AML-193 (cell line): Measurements from ENCODE around the gene PDPN.
"Not testable (repeated sequence)": the region's sequence is repeated elsewhere in the genome, so short reads cannot be mapped to it uniquely, and the experiment has no call there.

ENCODE experiments used
- DNase-seq, 2 experiments: peaks; one replicate each; lab custom pipeline; 2025; lab: John Stamatoyannopoulos, UW

Gene PDPN, protein sequence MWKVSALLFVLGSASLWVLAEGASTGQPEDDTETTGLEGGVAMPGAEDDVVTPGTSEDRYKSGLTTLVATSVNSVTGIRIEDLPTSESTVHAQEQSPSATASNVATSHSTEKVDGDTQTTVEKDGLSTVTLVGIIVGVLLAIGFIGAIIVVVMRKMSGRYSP

DNA sequence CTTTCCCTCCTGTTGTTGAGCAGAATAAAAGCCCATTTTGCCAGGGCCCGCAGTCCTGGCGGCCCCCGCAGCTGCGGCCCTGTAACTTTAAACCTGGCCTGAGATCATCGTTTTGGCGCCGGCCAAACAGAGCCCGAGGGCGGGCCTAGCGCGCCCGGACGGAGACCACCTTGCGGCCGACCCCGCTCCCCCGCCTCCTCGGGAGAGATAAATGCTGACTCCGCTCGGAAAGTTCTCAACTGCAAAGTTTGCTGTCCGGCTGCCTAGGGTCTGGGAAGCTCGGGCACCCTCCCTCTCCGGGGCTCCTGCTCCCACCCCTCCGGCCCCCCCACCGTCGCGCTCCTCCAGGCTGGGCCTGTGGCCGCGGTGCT lies at the start of gene PDPN:
Gene PDPN (plus strand): TSS at position 238 of the 371 bp plus-strand sequence. CDS start 202 bp downstream, outside the sequence.
- no peak for DNase-seq

DNA sequence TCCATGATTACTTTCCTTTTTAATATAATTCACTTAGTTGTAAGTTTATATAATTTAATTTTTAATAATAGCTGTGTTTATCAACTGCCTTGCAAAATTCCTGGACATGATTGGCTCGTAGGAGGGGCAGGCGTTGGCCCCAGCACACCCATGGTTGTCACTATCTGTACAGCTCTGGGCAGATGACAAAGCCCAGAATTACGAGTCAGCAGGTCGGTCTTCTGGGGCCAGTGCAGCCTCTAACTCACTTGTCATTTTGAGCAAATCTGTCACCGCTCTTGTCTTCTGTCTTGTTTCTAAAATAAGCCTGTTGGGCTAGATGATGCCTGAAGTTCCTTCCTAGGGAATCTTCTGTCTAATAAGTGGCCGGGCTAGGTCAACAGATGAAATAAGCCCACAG lies 48.4 kb upstream of the PDPN start:
- no peak for DNase-seq

GRCh38 chr1:13536571-13536970 lies 47.1 kb upstream of the PDPN start:
- DNase-seq = no peak

DNA sequence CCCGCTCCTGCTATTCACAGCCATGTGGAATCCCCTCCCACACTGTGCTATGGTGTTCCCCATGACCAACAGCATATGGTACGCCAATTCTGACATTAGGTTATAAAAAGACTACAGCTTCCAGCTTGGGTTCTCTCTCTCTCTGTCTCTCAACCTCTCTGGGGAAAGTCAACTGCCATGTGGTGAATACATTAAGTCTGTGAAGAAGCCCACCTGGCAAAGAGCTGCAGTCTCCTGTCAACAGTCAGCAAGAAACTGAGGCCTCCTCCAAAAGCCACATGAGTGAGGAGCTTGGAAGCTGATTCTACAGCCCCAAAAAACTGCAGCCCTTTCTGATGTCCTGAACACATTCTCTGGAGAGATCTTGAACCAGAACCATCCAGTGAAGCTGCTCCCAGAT lies 44.8 kb upstream of the PDPN start:
- no peak for DNase-seq

DNA sequence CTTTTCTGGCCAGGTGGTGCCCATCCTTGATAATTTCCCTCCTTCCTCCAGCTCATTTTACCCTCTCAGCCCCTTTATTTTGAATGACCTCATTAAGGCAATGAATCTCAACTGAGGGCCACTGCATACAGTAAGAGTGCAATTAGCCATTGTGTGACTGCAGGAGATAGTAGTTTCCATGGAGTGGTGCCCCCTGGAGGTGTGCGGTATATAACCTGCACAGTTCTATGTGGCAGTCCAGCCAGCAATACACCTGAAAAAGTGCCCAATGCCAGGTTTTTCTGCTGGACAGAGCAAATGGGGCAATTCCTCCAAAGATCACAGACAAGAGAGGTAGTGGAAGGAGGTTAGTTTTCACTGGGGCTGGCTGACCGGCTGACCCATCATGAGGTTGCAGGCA lies 43.9 kb upstream of the PDPN start:
- DNase-seq = no peak

GRCh38 chr1:13540866-13541265 lies 42.8 kb upstream of the PDPN start:
- DNase-seq = no peak

GRCh38 chr1:13541435-13542215 lies 42.0 kb upstream of the PDPN start:
- no peak for DNase-seq

- DNase-seq = no peak
Measured at GRCh38 chr1:13543451-13544220, 40.0 kb upstream of the PDPN start.

GRCh38 chr1:13544221-13544556 lies 39.4 kb upstream of the PDPN start:
- DNase-seq = no peak

- DNase-seq = no peak
Measured at GRCh38 chr1:13546791-13547190, 36.8 kb upstream of the PDPN start.

DNA sequence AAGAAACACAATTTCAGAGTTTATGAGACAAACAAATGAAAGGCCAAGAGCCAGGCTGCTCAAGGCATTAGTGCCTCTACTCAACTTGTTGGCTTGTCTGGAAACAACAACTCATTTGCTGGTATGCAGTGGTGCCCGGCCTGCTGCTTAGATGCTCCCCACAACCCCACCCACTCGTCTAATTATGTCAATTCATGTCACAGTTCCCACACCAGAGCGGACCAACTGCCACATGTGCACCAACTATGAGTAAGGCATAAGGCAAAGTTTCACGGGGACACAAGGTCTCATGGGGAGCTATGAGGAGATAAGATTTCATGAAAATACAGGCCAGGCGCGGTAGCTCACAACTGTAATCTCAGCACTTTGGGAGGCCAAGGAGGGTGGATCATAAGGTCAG lies 35.4 kb upstream of the PDPN start:
- no peak for DNase-seq

DNA sequence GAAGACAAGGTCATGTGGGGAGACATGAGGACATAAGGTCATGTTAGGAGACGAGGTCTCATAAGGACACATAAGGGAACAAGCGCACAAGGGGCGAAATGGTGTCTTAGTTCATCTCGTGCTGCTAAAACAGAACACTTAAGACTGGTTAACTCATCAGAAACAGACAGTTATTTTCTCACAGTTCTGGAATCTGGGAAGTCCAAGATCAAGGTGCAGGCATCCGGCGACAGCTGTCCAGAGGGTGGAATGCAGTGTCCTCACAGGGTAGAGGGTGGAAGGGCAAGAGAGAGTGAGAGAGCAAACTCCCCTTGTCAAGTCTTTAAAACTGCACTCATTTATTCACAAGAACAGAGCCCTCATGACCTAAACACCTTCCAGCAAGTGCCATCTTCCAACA lies 34.6 kb upstream of the PDPN start:
- no peak for DNase-seq

GRCh38 chr1:13549521-13549920 lies 34.1 kb upstream of the PDPN start:
- DNase-seq = no peak

GRCh38 chr1:13550663-13551062 lies 33.0 kb upstream of the PDPN start:
- DNase-seq = no peak

- DNase-seq = no peak
Measured at GRCh38 chr1:13554798-13555197, 28.8 kb upstream of the PDPN start.

GRCh38 chr1:13556224-13556764 lies 27.3 kb upstream of the PDPN start:
- no peak for DNase-seq

DNA sequence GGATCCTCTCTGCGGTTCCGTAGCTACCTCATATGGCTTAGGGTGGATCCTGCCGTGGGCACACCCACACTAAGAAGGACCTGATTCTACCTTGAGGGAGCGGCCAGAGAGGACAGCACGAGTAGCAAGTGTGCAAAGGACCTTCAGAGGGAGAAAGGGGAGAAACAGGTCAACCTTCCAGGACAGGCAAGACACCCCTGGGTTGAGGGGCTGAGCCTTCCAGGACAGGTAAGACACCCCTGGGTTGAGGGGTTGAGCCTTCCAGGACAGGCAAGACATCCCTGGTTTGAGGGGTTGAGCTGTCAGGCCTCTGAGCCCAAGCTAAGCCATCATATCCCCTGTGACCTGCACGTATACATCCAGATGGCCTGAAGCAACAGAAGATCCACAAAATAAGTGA lies 23.1 kb upstream of the PDPN start:
- DNase-seq = no peak

GRCh38 chr1:13562981-13563380 lies 20.7 kb upstream of the PDPN start:
- DNase-seq = not testable (repeated sequence)

DNA sequence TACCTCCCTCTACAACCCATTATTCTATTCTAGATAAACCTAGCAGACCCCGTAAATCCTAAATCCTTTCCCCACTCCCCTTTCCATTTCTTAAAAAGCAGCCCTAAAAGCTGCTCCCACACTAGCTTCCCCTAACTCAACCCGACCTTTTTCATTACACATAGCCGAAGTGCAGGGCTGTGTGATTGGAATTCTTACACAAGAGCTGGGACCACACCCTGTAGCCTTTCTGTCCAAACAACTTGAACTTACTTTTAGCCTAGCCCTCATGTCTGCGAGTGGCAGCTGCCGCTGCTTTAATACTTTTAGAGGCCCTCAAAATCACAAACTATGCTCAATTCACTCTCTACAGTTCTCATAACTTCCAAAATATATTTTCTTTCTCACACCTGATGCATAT lies 19.6 kb upstream of the PDPN start:
- no peak for DNase-seq

DNA sequence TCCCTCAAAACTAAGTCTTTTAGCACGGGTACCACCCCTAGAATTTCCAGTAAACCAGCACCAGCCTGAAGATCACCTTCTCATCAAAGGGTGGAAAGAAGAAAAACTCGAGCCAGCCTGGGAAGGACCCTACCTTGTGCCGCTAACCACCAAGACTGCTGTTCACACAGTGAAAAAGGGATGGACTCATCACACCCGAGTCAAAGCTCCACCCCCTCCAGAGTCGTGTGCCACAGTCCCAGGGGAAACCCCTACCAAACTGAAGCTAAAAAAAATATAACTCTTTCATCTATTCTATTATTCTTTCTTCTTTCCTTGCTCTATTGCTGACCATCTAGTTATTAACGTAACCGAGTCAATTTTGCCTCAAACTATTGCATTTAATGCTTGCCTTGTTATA lies 13.2 kb upstream of the PDPN start:
- DNase-seq = not testable (repeated sequence)

GRCh38 chr1:13570924-13571323 lies 12.7 kb upstream of the PDPN start:
- no peak for DNase-seq

- DNase-seq = no peak
Measured at GRCh38 chr1:13573586-13573985, 10.0 kb upstream of the PDPN start.

DNA sequence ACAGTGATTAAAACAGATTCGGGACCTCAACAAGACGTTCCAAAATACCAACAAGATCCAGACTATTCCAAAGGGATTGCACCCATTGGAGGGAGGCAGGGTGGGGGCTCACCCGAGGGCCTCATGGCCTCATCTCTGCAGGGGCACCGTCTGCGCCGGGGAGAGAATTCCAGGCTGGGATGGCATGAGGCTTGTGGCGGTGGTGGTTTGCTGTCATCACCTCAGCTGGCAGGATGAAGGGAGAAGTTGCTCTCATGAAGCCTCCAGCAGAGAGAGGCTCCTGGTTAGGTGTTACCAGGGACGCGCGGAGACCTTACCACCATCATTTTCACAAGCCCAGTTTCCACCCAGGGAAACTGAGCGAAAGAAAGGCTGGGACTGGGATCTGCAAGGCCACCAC lies 6.7 kb upstream of the PDPN start:
- no peak for DNase-seq
